Measurements from ENCODE around the gene NAA15.

DNA sequence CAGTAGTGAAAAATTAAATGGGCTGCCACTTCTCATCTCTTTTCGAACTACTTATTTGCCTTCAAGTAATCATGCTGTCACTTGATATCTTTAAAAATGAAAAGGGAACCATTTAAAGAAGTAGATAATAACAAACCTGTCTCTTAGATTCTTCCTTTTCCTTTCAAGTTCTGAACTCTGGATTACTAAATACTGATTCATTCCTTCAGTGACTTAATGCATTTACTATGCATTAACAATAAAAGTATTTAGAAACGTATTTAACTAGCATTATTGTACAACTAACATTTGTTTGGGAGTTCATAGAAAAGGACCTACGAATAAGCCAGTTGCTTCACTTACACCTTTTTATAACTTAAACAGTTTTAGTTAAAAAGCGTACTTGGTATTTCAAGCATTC is 91.5 kb downstream of the NAA15 start:
- TF ChIP-seq, protein P1, sequence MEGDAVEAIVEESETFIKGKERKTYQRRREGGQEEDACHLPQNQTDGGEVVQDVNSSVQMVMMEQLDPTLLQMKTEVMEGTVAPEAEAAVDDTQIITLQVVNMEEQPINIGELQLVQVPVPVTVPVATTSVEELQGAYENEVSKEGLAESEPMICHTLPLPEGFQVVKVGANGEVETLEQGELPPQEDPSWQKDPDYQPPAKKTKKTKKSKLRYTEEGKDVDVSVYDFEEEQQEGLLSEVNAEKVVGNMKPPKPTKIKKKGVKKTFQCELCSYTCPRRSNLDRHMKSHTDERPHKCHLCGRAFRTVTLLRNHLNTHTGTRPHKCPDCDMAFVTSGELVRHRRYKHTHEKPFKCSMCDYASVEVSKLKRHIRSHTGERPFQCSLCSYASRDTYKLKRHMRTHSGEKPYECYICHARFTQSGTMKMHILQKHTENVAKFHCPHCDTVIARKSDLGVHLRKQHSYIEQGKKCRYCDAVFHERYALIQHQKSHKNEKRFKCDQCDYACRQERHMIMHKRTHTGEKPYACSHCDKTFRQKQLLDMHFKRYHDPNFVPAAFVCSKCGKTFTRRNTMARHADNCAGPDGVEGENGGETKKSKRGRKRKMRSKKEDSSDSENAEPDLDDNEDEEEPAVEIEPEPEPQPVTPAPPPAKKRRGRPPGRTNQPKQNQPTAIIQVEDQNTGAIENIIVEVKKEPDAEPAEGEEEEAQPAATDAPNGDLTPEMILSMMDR (conservative IDR thresholded peaks at IDR 0.05; ENCODE audit: low read depth, low read length): no peak
- no peak for TF ChIP-seq EZH2 (IDR thresholded peaks at IDR 0.05; ENCODE audit: low read length, unreplicated experiment)
